ENCODE measurements around the gene SMURF1. TPM values are rescaled to one million over a fixed set of nuclear protein-coding genes. Genes with fewer than 3 reads are reported as not detected.

The SMURF1 gene
- total RNA-seq, 1 experiment from 2014 or later: 30.2 TPM

DNA sequence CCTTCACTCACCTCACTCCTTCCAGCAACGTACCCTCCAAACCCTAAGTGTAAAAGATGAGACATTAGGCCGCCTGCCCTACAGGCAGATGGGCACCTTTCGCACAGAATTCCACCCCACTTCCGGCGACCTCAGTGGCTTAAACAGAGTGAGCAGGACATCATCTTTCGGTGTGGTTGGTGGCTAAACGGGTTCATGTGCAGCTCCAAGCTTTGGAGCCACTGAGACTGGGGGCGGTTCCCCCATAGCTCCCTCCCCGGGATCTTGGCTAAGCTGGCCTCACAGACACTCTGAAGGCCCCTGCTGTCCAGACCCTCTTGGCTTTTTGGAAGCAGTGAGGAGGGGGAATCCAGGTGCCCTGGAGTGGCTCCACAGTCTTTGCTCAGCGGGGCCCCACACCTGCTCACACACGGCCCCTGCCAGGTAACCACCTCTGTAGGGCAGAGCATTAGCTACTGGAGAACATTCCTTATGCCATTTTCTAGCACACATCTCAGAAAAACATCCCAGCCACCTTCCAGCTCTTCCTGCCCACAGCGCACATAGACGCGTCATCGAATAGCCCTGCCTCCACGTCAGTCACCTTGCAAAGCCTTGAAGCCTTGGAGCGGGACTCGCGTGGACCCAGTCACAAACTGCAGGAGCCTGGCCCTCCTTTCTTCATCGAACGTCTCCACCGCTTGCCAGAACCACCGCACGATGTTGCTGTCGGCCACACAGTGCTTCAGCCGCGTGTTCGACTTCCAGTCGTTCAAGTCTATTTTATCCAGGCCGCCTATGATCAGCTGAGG lies 108.8 kb downstream of the SMURF1 start:
- no TSS peak for BruUV-seq (replicated peaks)
- Histone ChIP-seq H3K36me3 (ENCODE audit: low read depth, low read length) (peaks cover 68% of the 10 kb centered on the region), H3K27ac (ENCODE audit: low read length) (no peak overlapping the region), H3K27me3 (ENCODE audit: low read length) (no peaks in the 10 kb centered on the region), H3K9ac (ENCODE audit: low read length) (no peak overlapping the region), H3F3A (ENCODE audit: low read length, unreplicated experiment) (no peaks in the 10 kb centered on the region), H3K4me2 (ENCODE audit: low read length) (no peak overlapping the region), H4K20me1 (ENCODE audit: low read length) (no peaks in the 10 kb centered on the region), H3K4me3 (ENCODE audit: low read length) (no peak overlapping the region), H2AFZ (ENCODE audit: low read length) (no peak overlapping the region), H3K9me3 (ENCODE audit: low read length) (no peaks in the 10 kb centered on the region), H3K4me1 (ENCODE audit: insufficient read depth, low read length) (peaks cover 5% of the 10 kb centered on the region), H3K79me2 (ENCODE audit: low read length) (peaks cover 4% of the 10 kb centered on the region; the same call in 1 of the 2 replicates), H3K9me2 (replicated peaks; ENCODE audit: low read length) (no peaks in the 10 kb centered on the region)
- ChIA-PET CTCF (no interaction called here), POLR2A (ENCODE audit: unreplicated experiment) (no interaction called here)
- no peak for ATAC-seq
- no peak for DNase-seq
- no peak for TF ChIP-seq EZH2 (IDR thresholded peaks at IDR 0.05; ENCODE audit: low read length, unreplicated experiment)
- TF ChIP-seq, protein P1, sequence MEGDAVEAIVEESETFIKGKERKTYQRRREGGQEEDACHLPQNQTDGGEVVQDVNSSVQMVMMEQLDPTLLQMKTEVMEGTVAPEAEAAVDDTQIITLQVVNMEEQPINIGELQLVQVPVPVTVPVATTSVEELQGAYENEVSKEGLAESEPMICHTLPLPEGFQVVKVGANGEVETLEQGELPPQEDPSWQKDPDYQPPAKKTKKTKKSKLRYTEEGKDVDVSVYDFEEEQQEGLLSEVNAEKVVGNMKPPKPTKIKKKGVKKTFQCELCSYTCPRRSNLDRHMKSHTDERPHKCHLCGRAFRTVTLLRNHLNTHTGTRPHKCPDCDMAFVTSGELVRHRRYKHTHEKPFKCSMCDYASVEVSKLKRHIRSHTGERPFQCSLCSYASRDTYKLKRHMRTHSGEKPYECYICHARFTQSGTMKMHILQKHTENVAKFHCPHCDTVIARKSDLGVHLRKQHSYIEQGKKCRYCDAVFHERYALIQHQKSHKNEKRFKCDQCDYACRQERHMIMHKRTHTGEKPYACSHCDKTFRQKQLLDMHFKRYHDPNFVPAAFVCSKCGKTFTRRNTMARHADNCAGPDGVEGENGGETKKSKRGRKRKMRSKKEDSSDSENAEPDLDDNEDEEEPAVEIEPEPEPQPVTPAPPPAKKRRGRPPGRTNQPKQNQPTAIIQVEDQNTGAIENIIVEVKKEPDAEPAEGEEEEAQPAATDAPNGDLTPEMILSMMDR (conservative IDR thresholded peaks at IDR 0.05; ENCODE audit: low read depth, low read length): no peak
- no peak for TF ChIP-seq EZH2phosphoT487 (IDR thresholded peaks at IDR 0.05; ENCODE audit: borderline replicate concordance, low read length)
- intact Hi-C loops (cut with micrococcal nuclease): no loop called here

DNA sequence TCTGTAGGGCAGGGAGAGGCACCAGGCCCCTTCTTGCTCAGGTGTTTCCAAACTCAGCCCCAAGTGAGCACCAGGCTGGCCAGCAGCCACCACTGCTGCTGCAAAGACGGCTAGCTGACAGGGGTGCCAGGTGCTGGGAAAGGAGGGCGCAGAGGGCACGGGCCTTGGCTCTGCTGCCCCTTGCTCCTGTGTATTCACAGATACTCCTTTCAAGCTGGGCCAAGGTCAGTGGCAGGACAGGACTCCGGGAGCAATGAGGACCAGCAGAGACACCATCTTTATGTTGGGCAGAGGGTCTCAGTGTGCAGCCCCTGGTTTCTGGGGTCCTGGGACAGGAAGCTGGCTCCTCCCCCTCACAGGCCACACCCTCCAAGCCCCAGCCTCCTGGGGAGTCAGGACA lies 110.1 kb downstream of the SMURF1 start:
- DNase-seq (no peak), ATAC-seq (no peak)
- H4K20me1 ChIP-seq (ENCODE audit: low read length): no peaks in the 10 kb centered on the region
- no peaks in the 10 kb centered on the region for H3K27me3 ChIP-seq (ENCODE audit: low read length)
- POLR2A ChIA-PET (ENCODE audit: unreplicated experiment): no interaction called here
- no peaks in the 10 kb centered on the region for H3K9me3 ChIP-seq (ENCODE audit: low read length)
- intact Hi-C loops (cut with micrococcal nuclease): no loop called here
- TF ChIP-seq, protein P1 (conservative IDR thresholded peaks at IDR 0.05; ENCODE audit: low read depth, low read length): no peak
- no peak for TF ChIP-seq EZH2 (IDR thresholded peaks at IDR 0.05; ENCODE audit: low read length, unreplicated experiment)
- TF ChIP-seq EZH2phosphoT487 (IDR thresholded peaks at IDR 0.05; ENCODE audit: borderline replicate concordance, low read length): no peak
- H3K4me3 ChIP-seq (ENCODE audit: low read length): no peak overlapping the region
- H2AFZ ChIP-seq (ENCODE audit: low read length): no peak overlapping the region
- no peaks in the 10 kb centered on the region for H3K9me2 ChIP-seq (replicated peaks; ENCODE audit: low read length)
- CTCF ChIA-PET: no interaction called here
- BruUV-seq (replicated peaks): no TSS peak
- no peak overlapping the region for H3K4me2 ChIP-seq (ENCODE audit: low read length)
- H3K4me1 ChIP-seq (ENCODE audit: insufficient read depth, low read length): peaks cover 10% of the 10 kb centered on the region
- H3K9ac ChIP-seq (ENCODE audit: low read length): no peak overlapping the region
- H3K36me3 ChIP-seq (ENCODE audit: low read depth, low read length): peaks cover 72% of the 10 kb centered on the region
- H3K27ac ChIP-seq (ENCODE audit: low read length): no peak overlapping the region
- H3F3A ChIP-seq (ENCODE audit: low read length, unreplicated experiment): no peaks in the 10 kb centered on the region
- no peaks in the 10 kb centered on the region for H3K79me2 ChIP-seq (ENCODE audit: low read length)

DNA sequence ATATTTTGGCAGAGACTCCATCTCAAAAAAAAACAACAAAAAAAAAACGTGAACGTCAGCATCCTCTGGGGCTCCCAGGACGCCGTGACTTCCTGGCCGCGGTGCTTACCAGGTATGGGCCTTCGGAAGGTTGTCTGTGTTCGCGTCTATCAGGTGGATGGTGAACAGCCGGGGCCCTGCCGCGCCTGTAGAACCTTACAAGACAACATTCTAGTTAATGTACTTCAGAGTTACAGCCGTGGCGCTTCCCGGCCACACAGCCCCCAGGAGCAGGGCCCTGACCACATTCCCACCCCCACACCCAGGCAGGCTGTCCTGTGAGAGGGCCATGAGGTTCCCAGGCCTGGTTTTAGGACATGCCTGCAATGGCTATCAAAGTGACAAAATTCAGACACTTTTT lies 111.0 kb downstream of the SMURF1 start:
- no peak overlapping the region for H3K4me2 ChIP-seq (ENCODE audit: low read length)
- no peaks in the 10 kb centered on the region for H3K27me3 ChIP-seq (ENCODE audit: low read length)
- H3K79me2 ChIP-seq (ENCODE audit: low read length): no peaks in the 10 kb centered on the region
- POLR2A ChIA-PET (ENCODE audit: unreplicated experiment): no interaction called here
- no peaks in the 10 kb centered on the region for H3K9me2 ChIP-seq (replicated peaks; ENCODE audit: low read length)
- BruUV-seq (replicated peaks): no TSS peak
- TF ChIP-seq EZH2phosphoT487 (IDR thresholded peaks at IDR 0.05; ENCODE audit: borderline replicate concordance, low read length) (no peak), EZH2 (IDR thresholded peaks at IDR 0.05; ENCODE audit: low read length, unreplicated experiment) (no peak)
- TF ChIP-seq, protein P1 (conservative IDR thresholded peaks at IDR 0.05; ENCODE audit: low read depth, low read length): no peak
- H3K27ac ChIP-seq (ENCODE audit: low read length): no peak overlapping the region
- H4K20me1 ChIP-seq (ENCODE audit: low read length): no peaks in the 10 kb centered on the region
- intact Hi-C loops (cut with micrococcal nuclease): no loop called here
- no peaks in the 10 kb centered on the region for H3K9me3 ChIP-seq (ENCODE audit: low read length)
- no peak overlapping the region for H3K4me3 ChIP-seq (ENCODE audit: low read length)
- ATAC-seq: no peak
- no peaks in the 10 kb centered on the region for H3F3A ChIP-seq (ENCODE audit: low read length, unreplicated experiment)
- CTCF ChIA-PET: no interaction called here
- H2AFZ ChIP-seq (ENCODE audit: low read length): no peak overlapping the region
- peaks cover 10% of the 10 kb centered on the region for H3K4me1 ChIP-seq (ENCODE audit: insufficient read depth, low read length)
- peaks cover 70% of the 10 kb centered on the region for H3K36me3 ChIP-seq (ENCODE audit: low read depth, low read length)
- DNase-seq: no peak
- no peak overlapping the region for H3K9ac ChIP-seq (ENCODE audit: low read length)

Data from PC-3 (cell line).